ENCODE measurements around the gene PFKL. TPM values are rescaled to one million over a fixed set of nuclear protein-coding genes. Genes with fewer than 3 reads are reported as not detected.

The PFKL gene
- total RNA-seq, 1 donor = 114 TPM

- no peak for DNase-seq (ENCODE audit: low read depth)
- no peak for TF ChIP-seq CTCF (IDR thresholded peaks at IDR 0.05; ENCODE audit: insufficient read depth, low read length)
- H3K4me3 ChIP-seq (ENCODE audit: low read depth, low read length) = no peak overlapping the region
Observed at GRCh38 chr21:44328242-44328895, 28.5 kb downstream of the PFKL start.

- no peak overlapping the region for H3K4me3 ChIP-seq (ENCODE audit: low read depth, low read length)
- DNase-seq (ENCODE audit: low read depth) = no peak
- TF ChIP-seq CTCF (IDR thresholded peaks at IDR 0.05; ENCODE audit: insufficient read depth, low read length) = no peak
Observed at GRCh38 chr21:44329086-44329889, 29.4 kb downstream of the PFKL start.

GRCh38 chr21:44329971-44330681 lies 30.3 kb downstream of the PFKL start:
- H3K4me3 ChIP-seq (ENCODE audit: low read depth, low read length) = no peak overlapping the region
- DNase-seq (ENCODE audit: low read depth) = no peak
- no peak for TF ChIP-seq CTCF (IDR thresholded peaks at IDR 0.05; ENCODE audit: insufficient read depth, low read length)

GRCh38 chr21:44330698-44331097 lies 30.8 kb downstream of the PFKL start:
- DNase-seq (ENCODE audit: low read depth) = no peak
- TF ChIP-seq CTCF (IDR thresholded peaks at IDR 0.05; ENCODE audit: insufficient read depth, low read length) = no peak
- H3K4me3 ChIP-seq (ENCODE audit: low read depth, low read length) = no peak overlapping the region

GRCh38 chr21:44331209-44331608 lies 31.4 kb downstream of the PFKL start:
- H3K4me3 ChIP-seq (ENCODE audit: low read depth, low read length) = no peak overlapping the region
- no peak for TF ChIP-seq CTCF (IDR thresholded peaks at IDR 0.05; ENCODE audit: insufficient read depth, low read length)
- no peak for DNase-seq (ENCODE audit: low read depth)

- no peak for TF ChIP-seq CTCF (IDR thresholded peaks at IDR 0.05; ENCODE audit: insufficient read depth, low read length)
- H3K4me3 ChIP-seq (ENCODE audit: low read depth, low read length) = no peak overlapping the region
- DNase-seq (ENCODE audit: low read depth) = no peak
Observed at GRCh38 chr21:44331650-44332307, 31.9 kb downstream of the PFKL start.

Measured in fibroblast of the aortic adventitia (primary cell).